GM18502 (cell line): ENCODE results near the gene ANKRD13B.

Experiments
- ATAC-seq: cut with Tn5 transposase; IDR thresholded peaks from one replicate; pipeline ENCODE4 v1.9.1; 2021; ENCODE audit warnings: mild to moderate bottlenecking; ENCODE audit not compliant: unreplicated experiment, poor library complexity

The ANKRD13B gene

GRCh38 chr17:29568331-29569244 lies 24.3 kb upstream of the ANKRD13B start, which contains the start of gene TP53I13:
Gene TP53I13, plus strand, starts transcription at chr17:29568701. Its CDS starts 58 bp downstream, at chr17:29568759.
- ATAC-seq, result peak; percentile 50

GRCh38 chr17:29569245-29569950 lies 23.5 kb upstream of the ANKRD13B start:
- ATAC-seq, result no peak

GRCh38 chr17:29570521-29570920 lies 22.4 kb upstream of the ANKRD13B start:
- no peak for ATAC-seq

- ATAC-seq, result no peak
These were observed 21.4 kb upstream of the ANKRD13B start for GRCh38 chr17:29571486-29571882.

GRCh38 chr17:29571883-29572681 lies 20.9 kb upstream of the ANKRD13B start:
- no peak for ATAC-seq

GRCh38 chr17:29572691-29573557 lies 20.0 kb upstream of the ANKRD13B start:
- no peak for ATAC-seq

GRCh38 chr17:29573558-29573869 lies 19.4 kb upstream of the ANKRD13B start:
- ATAC-seq, result no peak

GRCh38 chr17:29573871-29574731 lies 18.8 kb upstream of the ANKRD13B start:
- no peak for ATAC-seq

- no peak for ATAC-seq
These were observed 18.0 kb upstream of the ANKRD13B start for GRCh38 chr17:29574732-29575510.

- ATAC-seq, result no peak
These were observed 17.3 kb upstream of the ANKRD13B start for GRCh38 chr17:29575511-29576213.

GRCh38 chr17:29576214-29577000 lies 16.5 kb upstream of the ANKRD13B start:
- no peak for ATAC-seq

GRCh38 chr17:29577001-29577370 lies 15.9 kb upstream of the ANKRD13B start:
- ATAC-seq, result no peak

- ATAC-seq, result no peak
These were observed 15.3 kb upstream of the ANKRD13B start for GRCh38 chr17:29577385-29578211.

GRCh38 chr17:29578626-29579485 lies 14.1 kb upstream of the ANKRD13B start:
- ATAC-seq, result no peak
